Germinal center (tissue), 1 donor: ENCODE data around the gene B4GALT1.

ENCODE experiments used
- DNase-seq: peaks from one replicate; pipeline ENCODE4 v3.0.0; 2012; ENCODE audit warnings: mixed read lengths, low spot score

The B4GALT1 gene

DNA sequence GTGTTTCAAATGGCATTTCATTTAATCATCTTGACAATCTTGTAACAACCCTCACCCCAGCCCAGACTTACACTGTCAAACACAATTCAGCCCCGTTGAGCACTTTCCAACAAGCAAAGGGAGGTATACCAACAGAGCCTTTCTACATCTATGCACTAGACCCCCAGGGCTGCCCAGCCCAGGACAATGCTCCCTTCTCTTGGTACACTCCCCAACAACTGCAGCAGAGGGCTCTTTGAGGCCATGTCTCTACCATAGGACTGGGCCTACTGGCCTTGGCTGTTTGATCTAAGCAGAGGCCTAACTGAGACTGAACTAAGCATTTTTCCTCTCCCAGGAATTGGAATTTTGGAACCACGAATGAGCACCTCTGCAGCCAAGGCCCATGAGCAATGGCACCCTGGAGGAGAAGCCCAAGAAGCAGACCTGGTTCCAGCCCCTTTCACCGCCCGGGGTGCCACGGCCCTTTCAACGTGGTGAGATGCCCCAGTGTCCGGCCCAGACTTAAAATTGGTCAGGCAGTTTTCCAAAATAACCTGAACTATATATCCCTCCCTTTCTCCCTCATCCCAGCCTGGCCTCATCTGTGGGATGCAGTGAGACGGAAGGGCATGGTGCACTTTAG, 43.6 kb downstream of the B4GALT1 start:
- no peak for DNase-seq

DNA sequence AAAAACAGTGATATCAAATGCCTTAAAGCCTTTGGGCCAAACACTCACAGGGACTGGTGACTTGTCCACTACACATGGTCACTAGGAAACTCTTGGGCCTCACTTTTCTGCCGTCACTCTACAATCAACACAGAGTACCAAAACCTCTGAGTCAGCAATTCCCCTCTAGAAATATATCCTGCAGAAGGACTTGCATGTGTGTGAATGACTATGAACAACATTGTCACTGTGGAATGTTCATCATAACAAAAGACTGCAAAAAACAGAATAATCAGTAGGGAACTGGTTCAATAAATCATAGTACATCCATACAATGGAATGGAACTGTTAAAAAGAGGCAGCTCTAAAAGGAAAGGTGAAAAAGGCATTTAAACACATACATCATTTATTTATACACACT, 46.5 kb downstream of the B4GALT1 start:
- DNase-seq: no peak

DNA sequence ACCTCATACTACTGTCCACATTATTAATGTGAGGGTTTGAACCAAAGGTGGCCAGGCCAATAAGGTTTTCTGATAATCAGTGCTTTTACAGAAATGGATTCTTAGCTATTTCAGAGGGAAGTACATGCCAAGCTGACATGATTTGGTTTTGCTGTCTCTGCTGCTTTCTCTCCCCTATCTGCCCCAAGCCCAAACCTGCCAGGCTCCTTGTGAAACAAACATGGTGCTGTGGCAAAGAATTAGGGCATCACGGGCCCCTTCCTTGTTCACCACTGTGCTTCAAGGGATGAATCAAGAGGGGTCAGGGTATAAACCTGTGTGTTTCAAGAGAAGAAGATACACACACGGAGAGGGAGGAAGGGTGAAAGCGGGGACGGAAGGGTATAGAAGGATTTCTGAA, 49.3 kb downstream of the B4GALT1 start:
- no peak for DNase-seq

DNA sequence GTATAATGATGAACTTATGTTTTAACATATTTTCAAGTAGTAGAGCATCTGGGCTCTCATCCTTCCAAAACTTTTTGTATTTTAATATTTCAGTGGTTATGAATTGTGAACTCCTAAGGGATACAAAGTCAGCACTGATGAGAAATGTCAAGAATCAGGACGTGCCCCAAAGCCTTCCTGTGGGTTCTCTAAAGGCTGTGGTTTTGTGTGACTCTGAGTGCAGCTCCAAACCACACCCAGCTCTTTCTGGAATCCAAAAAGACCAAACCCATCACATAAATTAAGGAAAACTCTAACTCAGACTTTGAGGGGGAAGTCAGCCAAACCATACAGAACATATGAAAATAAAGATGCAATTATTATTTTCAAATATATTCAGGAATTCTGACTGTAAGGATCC, 49.8 kb downstream of the B4GALT1 start:
- DNase-seq: no peak

DNA sequence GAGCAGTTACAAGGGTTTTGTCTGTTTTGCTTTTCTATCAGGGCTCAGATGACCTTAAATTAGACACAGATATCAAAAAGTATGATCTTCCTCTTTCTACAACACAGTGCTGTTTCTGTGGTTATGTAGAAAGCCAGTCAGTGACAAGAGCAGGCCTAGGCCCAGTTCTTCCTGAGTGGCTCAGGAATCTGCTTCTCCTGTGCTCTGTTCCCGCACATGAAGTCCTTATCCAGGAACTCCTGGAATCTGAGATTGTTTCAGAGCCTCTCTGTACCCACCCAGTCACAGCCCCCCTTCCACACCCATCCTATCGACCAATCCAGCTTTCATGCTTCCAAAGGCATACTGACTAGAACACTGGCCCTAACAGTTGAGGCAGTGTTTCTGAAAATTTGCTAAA, 50.3 kb downstream of the B4GALT1 start:
- DNase-seq: no peak

DNA sequence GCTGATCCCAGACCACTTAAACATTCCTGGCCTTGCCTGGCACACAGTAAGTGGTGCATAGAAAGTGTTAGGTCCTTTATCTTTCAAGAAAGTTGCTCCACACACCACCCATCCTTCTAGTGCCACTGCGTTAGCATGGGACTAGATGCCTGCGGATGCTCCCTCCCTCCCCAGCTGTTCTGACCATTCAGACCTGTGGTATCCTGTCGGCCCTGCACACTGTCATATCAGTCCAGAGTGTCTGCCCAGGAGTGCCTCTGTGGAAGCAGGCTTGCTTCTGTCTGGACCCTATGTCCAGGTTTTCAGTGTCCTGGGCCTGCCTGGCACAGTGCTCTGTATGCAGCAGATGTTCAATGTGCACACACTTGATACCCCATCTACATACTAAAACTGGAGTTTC, 52.4 kb downstream of the B4GALT1 start:
- DNase-seq: no peak

DNA sequence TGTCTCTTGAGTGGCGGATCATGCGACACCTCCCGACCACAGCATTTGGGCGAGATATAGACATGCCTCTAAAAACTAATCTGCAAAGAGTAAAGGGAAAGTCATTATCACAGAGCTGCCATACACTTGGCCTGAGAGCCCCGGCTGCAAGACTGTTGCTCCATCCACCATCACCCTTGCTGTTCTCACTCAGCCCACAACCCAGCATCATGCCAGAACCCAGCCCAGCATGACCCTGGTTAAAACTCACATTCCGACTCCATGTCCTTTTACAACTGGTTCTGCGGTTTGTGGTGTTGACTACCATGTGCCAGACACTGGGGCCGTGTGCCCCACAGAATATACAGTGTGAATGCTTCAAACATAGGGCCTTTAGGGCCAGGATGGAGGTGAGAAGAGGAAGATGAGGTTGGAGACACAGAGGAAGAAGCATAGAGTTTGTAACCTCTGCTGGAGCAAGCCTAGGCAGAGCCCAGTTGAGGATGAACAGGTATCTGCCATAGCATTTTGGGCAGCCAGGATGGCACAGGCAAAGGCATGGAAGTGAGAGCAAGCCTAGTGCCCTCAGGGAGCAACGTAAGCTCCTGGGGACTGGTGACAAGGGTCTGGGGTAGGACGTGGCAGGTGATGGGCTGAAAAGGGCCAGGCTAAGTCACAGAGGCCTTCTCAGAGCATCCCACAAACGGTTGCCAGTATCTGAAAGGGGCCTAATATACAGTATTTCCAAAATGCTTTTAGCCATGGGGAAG, 53.2 kb downstream of the B4GALT1 start:
- no peak for DNase-seq

DNA sequence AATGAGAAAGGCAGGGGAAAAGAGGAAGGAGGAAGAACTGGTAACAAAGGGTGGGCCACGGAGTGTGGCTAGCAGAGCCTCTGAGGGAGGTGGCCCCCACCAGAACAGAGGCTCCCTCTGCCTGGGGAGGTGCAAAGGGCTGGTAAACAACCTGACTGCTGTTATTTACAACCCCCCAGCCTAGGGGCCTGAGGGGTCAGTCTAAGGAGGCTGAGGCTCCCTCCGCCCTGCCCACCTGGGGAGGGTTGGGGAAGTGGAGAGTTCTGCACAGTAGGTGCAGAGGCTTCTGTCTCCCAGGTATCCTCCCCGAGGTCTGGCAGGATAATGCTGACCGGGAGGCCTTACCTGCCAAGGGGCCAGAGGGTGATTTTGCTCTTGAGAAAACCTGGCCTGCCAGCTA, 55.0 kb downstream of the B4GALT1 start:
- no peak for DNase-seq

DNA sequence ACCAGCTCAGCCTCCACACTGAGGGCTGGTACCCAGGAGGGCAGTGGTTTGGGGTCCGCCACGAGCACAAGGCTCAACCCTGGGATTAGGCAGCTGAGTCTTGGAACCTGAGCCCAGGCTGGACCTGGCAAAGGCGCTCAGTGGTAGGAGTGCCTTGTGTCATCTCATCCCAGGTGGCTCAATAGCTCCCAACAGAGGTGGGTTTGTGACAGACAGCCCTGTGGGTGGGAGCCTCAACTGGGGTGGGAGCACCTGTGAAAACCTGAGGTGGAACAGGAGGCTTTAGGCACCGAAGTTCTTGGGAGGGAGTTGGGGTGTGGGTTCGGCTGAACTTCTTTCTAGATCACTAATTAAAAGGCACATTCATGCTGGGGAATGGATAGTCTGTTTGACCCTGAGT, 55.5 kb downstream of the B4GALT1 start:
- DNase-seq: no peak

DNA sequence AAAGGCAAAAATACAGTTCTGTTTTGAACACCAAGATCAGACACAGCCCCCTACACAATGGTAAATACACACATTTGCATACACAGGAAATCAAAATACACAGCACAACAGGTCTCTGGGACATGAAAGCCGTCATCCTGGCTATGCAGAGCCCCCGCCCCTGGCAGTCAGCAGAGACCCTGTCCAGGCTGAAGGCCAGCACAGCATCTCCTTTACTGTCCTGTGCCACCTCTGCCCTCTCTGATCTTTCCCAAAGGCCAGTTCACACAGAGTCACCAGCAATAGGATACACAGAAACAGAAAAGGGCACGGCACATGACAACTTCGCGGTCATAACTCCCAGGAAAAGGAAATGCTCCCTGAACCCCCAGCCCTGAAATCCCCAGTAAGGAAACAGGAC, 56.5 kb downstream of the B4GALT1 start:
- no peak for DNase-seq

DNA sequence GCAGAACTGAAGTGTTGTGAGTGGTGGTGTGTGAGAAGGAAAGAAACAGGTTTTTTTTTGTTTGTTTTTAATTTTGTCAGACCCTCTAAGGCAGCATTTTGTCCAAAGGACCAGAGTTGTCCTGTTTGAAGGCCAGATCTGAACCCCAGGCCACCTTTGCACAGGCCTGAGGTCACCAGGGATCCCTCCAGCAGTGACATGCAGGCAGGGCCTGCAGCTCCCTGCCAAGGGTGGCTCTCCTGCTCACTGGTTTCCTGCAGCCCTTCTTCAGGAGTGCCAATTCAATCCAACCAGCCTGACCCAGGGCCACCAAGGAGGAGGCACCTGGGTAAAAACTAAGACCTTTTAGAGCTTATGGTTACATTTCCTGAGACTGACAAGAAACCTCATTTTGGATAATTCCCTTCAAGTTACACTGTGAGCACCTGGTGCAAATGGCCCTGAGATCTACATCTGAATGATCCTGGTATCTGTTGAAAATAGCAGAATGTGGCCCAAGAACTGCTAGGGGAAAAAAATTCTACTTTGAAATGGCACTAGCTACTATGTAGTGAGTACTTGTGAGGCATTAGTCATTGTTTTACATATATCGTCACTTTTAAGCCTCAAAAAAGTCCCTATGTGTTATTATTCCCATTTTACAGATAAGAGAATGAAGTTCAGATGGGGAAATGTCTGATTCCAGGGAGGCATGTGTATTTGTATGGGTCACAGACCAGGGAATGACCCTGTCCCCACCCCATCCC, 57.1 kb downstream of the B4GALT1 start:
- DNase-seq: no peak

DNA sequence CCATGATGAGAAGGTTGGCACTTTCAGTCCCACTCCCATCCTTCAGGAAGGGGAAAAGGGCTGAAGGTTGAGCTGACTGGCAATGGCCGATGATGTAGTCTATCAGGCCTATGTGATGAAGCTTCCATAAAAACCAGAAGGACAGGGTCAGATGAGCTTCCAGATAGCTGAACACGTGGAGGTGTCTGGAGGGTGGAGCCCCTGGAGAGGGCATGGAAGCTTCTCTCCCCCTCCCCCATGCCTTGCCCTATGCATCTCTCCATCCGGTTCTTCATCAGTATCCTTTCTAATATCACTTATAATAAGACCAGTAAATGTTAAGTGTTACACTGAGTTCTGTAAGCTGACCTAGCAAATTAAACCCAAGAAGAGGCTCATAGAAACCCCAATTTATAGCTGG, 58.0 kb downstream of the B4GALT1 start:
- DNase-seq: no peak

DNA sequence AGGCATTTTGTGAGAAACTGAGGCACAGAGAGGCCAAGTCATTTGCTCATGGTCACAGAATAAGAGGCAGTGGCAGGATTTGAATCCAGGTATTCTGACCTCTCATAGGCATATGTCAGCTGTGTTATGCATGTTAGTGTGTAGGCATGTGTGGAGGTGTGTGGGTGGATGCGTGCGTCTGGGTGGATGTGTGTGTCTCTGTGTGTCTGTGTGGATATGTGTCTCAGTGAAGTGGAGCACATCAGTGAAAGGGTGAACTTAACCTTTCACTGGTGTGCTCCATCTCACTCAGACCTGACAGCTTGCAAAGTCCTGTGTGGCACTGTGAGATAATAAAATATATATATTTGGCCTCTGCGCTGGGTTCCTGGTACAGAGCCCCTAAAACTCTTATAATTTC, 58.7 kb downstream of the B4GALT1 start:
- no peak for DNase-seq

DNA sequence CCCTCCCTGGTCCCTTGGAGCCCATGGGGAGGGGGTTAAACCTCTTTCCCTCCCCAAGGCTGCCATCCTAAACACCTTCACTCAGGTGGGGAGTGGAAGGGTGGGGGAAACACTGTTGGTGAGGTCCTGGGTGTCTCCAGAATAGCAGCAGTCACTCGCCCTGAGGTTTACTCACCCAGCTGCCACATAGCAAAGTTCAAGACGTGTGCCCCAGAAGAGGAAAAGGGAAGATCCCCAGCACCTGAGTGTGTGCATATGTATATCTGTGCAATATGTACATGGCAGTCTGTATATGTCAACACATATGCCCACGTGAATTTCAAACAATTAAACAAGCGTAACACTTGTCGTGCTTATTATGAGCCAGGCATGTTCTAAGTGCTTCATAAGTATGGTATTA, 59.4 kb downstream of the B4GALT1 start:
- no peak for DNase-seq

DNA sequence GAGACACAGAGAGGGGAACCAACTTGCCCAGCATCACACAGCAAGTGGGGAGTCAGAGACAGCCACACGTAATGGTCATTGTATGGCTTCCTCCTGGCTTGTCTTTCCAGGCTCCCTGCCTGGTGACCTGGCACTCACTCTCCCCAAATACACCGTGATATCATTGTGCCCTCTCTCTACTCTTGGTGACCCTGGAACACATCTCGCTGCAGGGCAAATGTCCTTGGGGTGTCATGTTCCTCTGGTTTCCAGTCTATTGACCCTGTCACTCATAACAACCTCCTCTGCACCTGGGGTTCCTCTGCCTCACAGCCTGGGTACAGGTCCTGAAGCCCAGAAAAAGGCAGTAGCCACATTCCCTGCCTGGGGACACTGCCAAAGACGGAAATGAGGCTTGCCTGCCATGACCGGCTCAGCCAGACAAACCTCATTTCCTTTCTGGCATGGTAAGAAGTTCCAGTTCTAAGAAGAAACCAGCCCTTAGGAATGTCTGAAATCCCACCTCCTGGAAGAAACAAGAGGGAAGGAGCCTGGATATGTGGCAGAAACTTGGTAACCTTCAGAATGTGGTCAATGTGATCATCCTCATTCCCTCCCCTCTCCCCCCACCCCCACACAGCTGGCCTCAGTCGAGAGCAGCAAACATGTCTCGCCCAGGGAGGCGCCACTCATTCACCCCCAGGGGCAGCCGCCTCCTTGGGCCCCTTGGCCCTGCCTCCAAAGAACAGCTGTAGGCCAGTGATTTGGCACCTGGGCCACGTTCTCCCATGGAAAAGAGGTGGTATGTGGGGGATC, 60.1 kb downstream of the B4GALT1 start:
- no peak for DNase-seq

DNA sequence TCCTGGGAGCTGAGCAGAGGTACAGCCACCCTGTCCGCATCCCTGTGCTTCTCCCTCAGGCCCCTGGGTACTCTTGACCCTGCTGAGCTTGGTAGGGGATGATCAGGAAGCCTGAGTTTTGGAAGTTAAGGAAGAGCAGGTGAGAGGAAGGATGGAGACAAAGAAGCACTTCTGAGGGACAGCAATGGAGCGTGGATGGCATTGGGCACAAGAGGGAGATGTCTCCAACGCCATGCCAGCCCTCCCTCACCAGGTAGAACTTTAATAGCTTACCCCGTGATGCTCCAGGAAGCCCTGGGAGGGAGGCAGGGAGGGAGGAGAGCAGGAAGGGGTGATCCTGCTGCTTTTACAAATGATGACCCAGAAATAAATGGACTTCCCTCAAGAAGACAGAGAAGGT, 60.8 kb downstream of the B4GALT1 start:
- no peak for DNase-seq

DNA sequence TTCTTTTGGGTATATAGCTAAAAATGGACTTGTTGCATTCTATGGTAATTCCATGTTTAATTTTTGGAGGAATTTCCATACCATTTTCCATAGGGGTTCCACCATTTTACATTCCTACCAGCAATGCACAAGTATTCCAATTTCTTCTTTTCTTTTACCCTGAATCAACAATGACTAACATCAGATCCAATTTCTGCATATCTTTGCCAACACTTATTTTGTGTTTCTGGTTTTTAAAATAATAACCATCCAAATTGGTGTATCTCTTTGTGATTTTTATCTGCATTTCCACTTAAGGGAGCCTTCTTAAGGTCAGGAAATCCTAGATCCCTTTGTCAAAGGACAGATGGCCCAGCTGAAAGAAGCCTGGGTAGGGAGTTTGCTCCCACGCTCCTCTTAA, 61.2 kb downstream of the B4GALT1 start:
- no peak for DNase-seq

DNA sequence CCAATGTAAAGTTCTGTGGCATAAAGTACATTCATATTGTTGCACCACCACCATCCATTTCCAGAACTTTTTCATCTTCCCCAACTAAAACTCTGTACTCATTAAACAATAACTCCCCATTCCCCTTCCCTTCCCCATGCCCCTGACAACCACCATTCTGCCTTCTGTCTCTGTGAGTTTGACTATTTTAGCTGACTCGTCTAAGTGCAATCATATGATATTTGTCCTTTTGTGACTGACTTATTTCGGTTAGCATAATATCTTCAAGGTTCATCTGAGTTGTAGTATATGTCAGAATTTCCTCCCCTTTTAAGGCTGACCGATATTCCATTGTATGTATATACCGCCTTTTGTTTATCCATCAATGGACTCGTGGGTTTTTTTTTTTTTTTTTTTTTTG, 61.6 kb downstream of the B4GALT1 start:
- no peak for DNase-seq

DNA sequence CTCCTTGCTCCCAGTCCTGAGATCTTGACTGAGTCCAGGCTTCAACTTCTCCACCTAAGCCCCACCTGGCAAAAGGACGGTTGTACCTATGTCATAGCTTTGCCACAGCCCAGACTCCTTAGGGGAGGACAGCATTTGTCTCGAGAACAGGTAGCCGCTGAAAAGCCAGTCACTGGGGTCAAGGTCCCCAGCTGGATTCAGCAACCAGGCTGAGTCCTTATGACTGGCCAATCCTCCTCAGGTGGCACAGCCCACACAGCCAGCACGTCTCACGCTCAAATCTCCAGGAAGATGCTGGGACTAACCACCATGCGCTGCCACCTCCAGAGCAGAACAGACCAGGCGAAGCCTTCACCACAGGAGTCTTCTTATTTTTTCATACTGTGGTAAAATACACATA, 62.7 kb downstream of the B4GALT1 start:
- DNase-seq: no peak

DNA sequence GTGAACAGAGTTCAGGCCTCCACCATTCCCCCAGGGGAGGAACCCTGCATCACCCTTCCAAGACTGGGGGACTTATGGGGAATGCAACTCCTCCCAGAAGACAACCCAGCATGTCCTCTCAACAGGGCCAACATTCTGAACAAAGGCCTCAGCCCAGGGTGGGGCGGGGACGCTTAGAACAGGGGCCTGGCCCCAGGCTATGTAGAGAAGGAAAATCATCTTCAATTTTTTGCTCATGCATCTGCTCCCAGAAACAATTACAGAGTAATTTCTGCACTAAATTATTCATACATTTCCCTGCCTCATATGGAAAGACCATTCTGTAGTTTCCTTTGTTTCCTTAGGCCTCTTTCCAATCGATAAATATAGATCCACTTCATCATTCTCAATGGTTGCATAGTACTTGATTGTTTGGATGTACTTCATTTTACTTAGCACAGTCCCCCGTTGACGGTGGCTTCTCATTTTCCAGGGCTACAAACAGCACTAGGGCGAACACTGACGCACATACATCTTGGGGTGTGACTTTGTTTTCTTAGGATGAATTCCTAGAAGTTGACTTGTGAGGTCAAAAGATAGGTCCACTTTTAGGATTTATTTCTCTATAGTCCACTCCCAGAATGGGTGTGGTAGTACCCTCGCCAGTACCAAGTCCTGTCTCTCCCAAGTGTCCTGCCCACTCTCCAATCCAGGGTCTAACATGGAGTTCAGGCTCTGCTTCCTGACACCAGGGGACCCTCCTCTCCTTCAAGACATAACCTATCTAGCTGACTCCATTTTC, 63.4 kb downstream of the B4GALT1 start:
- no peak for DNase-seq

DNA sequence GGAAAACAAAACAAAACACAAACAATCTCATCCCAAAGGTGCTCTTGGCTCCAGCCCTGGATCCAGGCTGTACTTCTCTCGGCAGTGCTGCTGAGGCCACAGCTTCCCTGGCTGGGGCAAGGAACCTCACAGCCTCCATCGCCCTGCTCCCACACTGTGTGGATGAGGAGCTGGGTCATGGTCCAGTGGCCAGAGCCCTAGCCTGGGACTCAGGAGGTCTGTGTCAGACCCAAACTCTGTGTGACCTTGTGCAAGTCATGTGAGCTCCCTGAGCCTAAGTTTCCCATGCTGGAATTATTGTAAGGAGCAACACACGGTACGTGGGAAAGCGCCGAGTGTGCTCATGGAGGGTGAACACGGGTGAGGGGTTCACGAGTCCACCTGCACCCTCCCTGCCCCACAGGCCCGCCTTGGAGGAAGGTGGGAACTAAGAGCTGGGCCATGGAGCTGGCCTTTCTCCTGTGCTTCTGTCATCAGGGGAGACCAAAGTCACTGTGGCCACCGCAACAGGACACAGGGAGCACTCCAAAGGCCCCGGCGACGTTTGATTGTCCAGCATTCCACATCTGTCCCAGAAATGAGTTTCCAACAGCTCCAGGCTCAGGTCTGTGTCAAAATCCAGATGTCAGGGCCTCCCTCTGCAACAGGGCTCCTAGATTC, 64.5 kb downstream of the B4GALT1 start:
- DNase-seq: no peak
